IMR-90 (cell line): Measurements from ENCODE around the gene TICAM1. TPM values are rescaled to one million over a fixed set of nuclear protein-coding genes. Genes with fewer than 3 reads are reported as not detected.

ENCODE experiments used
- ATAC-seq: fragments of 200-7000 bp; cut with Tn5 transposase; 2 replicates; pipeline ENCODE4 v1.9.1; 2020; ENCODE audit warnings: low read depth, mild to moderate bottlenecking, moderate library complexity
- BruUV-seq: library from RNA; stranded (reverse); fragments of 400-500 nt; replicated peaks from 2 replicates; lab custom pipeline; 2021; lab: Mats Ljungman, UMichigan
- CTCF ChIA-PET: fragments of 300-600 bp; formaldehyde crosslinking; extraction: SDS; loops from one replicate; lab custom pipeline; 2021; ENCODE audit warnings: antibody characterized with exemption; lab: Yijun Ruan, JAX
- POLR2A ChIA-PET: fragments of 300-600 bp; sonication (Branson Sonifier 250); formaldehyde crosslinking; loops from one replicate; lab custom pipeline; 2022; ENCODE audit warnings: antibody characterized with exemption; ENCODE audit not compliant: unreplicated experiment; lab: Charles Lee
- DNase-seq: peaks from one replicate; pipeline ENCODE4 v3.0.0; 2013
- H2AFZ ChIP-seq: replicated peaks from 2 replicates; pipeline ENCODE3; 2013; ENCODE audit warnings: low read length, mild to moderate bottlenecking; ENCODE audit not compliant: poor library complexity
- H2AK5ac ChIP-seq: 2 replicates; pipeline ENCODE4 v1.6.1; 2013; ENCODE audit warnings: low read depth, low read length, inconsistent platforms
- H2AK9ac ChIP-seq: replicated peaks from 2 replicates; pipeline ENCODE3; 2013; ENCODE audit warnings: mild to moderate bottlenecking, low read depth, low read length, moderate library complexity; ENCODE audit not compliant: poor library complexity
- H2BK120ac ChIP-seq: 2 replicates; pipeline ENCODE4 v1.6.1; 2013; ENCODE audit warnings: low read depth, low read length, inconsistent platforms
- H2BK15ac ChIP-seq: 3 replicates; pipeline ENCODE4 v1.6.1; 2013; ENCODE audit warnings: low read depth, low read length, inconsistent platforms
- H2BK20ac ChIP-seq: 2 replicates; pipeline ENCODE4 v1.6.1; 2013; ENCODE audit warnings: low read depth, mild to moderate bottlenecking, inconsistent platforms, low read length, moderate library complexity
- H2BK5ac ChIP-seq: 2 replicates; pipeline ENCODE4 v1.6.1; 2013; ENCODE audit warnings: mild to moderate bottlenecking, low read depth, low read length, inconsistent platforms; ENCODE audit not compliant: poor library complexity, severe bottlenecking
- H3K14ac ChIP-seq: replicated peaks from 2 replicates; pipeline ENCODE4 v1.6.1; 2013; ENCODE audit warnings: low read depth, low read length, inconsistent platforms
- H3K18ac ChIP-seq: 2 replicates; pipeline ENCODE4 v1.6.1; 2013; ENCODE audit warnings: low read depth, low read length, control low read depth
- H3K23ac ChIP-seq: 2 replicates; pipeline ENCODE4 v1.6.1; 2013; ENCODE audit warnings: low read depth, low read length, inconsistent platforms
- H3K27ac ChIP-seq: 2 replicates; pipeline ENCODE4 v1.5.1; 2013; ENCODE audit warnings: mild to moderate bottlenecking, control low read depth, low read length; ENCODE audit not compliant: insufficient read depth
- H3K27me3 ChIP-seq: 2 replicates; pipeline ENCODE4 v1.6.1; 2013; ENCODE audit warnings: low read length; ENCODE audit not compliant: control insufficient read depth, insufficient read depth
- H3K36me3 ChIP-seq: 2 replicates; pipeline ENCODE4 v1.6.1; 2013; ENCODE audit warnings: low read length, mixed read lengths; ENCODE audit not compliant: control insufficient read depth, insufficient read depth
- H3K4ac ChIP-seq: 2 replicates; pipeline ENCODE4 v1.6.1; 2013; ENCODE audit warnings: low read depth, low read length, inconsistent platforms
- H3K4me1 ChIP-seq: 2 replicates; pipeline ENCODE4 v1.6.1; 2013; ENCODE audit warnings: low read length, mixed read lengths; ENCODE audit not compliant: control insufficient read depth, insufficient read depth
- H3K4me2 ChIP-seq: 2 replicates; pipeline ENCODE4 v1.6.1; 2013; ENCODE audit warnings: low read depth, mild to moderate bottlenecking, control low read depth, low read length, moderate library complexity
- H3K4me3 ChIP-seq: 2 replicates; pipeline ENCODE4 v1.5.1; 2013; ENCODE audit warnings: low read depth, mild to moderate bottlenecking, control low read depth, low read length, moderate library complexity; ENCODE audit not compliant: insufficient read depth
- H3K56ac ChIP-seq: 2 replicates; pipeline ENCODE4 v1.6.1; 2013; ENCODE audit warnings: low read length, inconsistent platforms; ENCODE audit not compliant: insufficient read depth; ENCODE audit errors: extremely low read depth
- H3K79me1 ChIP-seq, 2 experiments: 2 replicates each; pipeline ENCODE4 v1.6.1; 2013; ENCODE audit warnings: low read length in 2 of 2, inconsistent platforms in 1 of 2, low read depth in 1 of 2
- H3K9ac ChIP-seq: 2 replicates; pipeline ENCODE4 v1.6.1; 2013; ENCODE audit warnings: low read depth, low read length, control low read depth
- H3K9me1 ChIP-seq: 2 replicates; pipeline ENCODE4 v1.6.1; 2013; ENCODE audit warnings: low read length, inconsistent platforms; ENCODE audit not compliant: insufficient read depth
- H3K9me3 ChIP-seq: 2 replicates; pipeline ENCODE4 v1.6.1; 2013; ENCODE audit warnings: low read length; ENCODE audit not compliant: control insufficient read depth, insufficient read depth
- H4K20me1 ChIP-seq: 2 replicates; pipeline ENCODE4 v1.6.1; 2013; ENCODE audit warnings: low read length, inconsistent platforms; ENCODE audit not compliant: insufficient read depth
- H4K5ac ChIP-seq: 2 replicates; pipeline ENCODE4 v1.6.1; 2013; ENCODE audit warnings: mild to moderate bottlenecking, low read depth, low read length, control low read depth
- H4K8ac ChIP-seq, 2 experiments: 2 replicates each; pipeline ENCODE4 v1.6.1; 2013; ENCODE audit warnings: low read depth in 2 of 2, low read length in 2 of 2, control low read depth in 1 of 2, inconsistent platforms in 1 of 2
- H4K91ac ChIP-seq: 2 replicates; pipeline ENCODE4 v1.6.1; 2013; ENCODE audit warnings: low read depth, low read length, inconsistent platforms; ENCODE audit not compliant: insufficient read depth
- BHLHE40 ChIP-seq: fragments of 150-350 bp; IDR thresholded peaks from 2 replicates; pipeline ENCODE4 v1.6.1; 2016; ENCODE audit warnings: mild to moderate bottlenecking, low read depth, low read length
- CEBPB ChIP-seq: IDR thresholded peaks from 2 replicates; pipeline ENCODE4 v1.6.1; 2012; ENCODE audit warnings: low read depth, low read length, improper control_type of control experiment
- CHD1 ChIP-seq: IDR thresholded peaks from 2 replicates; pipeline ENCODE4 v1.6.1; 2012; ENCODE audit warnings: low read depth, low read length, improper control_type of control experiment
- CTCF ChIP-seq: conservative IDR thresholded peaks from 2 replicates; pipeline ENCODE4 v1.5.1; 2012; ENCODE audit warnings: mild to moderate bottlenecking, low read depth, low read length, improper control_type of control experiment
- FOS ChIP-seq: fragments of 150-350 bp; IDR thresholded peaks from 2 replicates; pipeline ENCODE4 v1.6.1; 2016; ENCODE audit warnings: low read depth, low read length
- MAFK ChIP-seq: IDR thresholded peaks from 2 replicates; pipeline ENCODE4 v1.6.1; 2012; ENCODE audit warnings: low read depth, low read length, improper control_type of control experiment
- MAZ ChIP-seq: IDR thresholded peaks from 2 replicates; pipeline ENCODE4 v1.6.1; 2012; ENCODE audit warnings: low read depth, mild to moderate bottlenecking, low read length, improper control_type of control experiment, moderate library complexity, borderline replicate concordance
- MXI1 ChIP-seq: IDR thresholded peaks from 2 replicates; pipeline ENCODE4 v1.6.1; 2012; ENCODE audit warnings: low read depth, mild to moderate bottlenecking, low read length, moderate library complexity, borderline replicate concordance
- NFE2L2 ChIP-seq: fragments of 150-350 bp; IDR thresholded peaks from 2 replicates; pipeline ENCODE4 v1.6.1; 2016; ENCODE audit warnings: low read depth, mild to moderate bottlenecking, low read length
- RAD21 ChIP-seq: IDR thresholded peaks from 2 replicates; pipeline ENCODE4 v1.6.1; 2012; ENCODE audit warnings: low read length, improper control_type of control experiment
- RCOR1 ChIP-seq: IDR thresholded peaks from 2 replicates; pipeline ENCODE4 v1.6.1; 2012; ENCODE audit warnings: mild to moderate bottlenecking, low read length, improper control_type of control experiment; ENCODE audit not compliant: insufficient replicate concordance
- SMC3 ChIP-seq: fragments of 150-350 bp; IDR thresholded peaks from 2 replicates; pipeline ENCODE4 v1.6.1; 2016; ENCODE audit warnings: low read depth, mild to moderate bottlenecking, antibody characterized with exemption, low read length, moderate library complexity
- USF2 ChIP-seq: fragments of 150-350 bp; IDR thresholded peaks from 2 replicates; pipeline ENCODE4 v1.6.1; 2017; ENCODE audit warnings: mild to moderate bottlenecking, antibody characterized with exemption, low read length, low read depth
- WGBS, 2 experiments: methylation state at CpG; one replicate each; pipeline versions ENCODE4 v1.1.5 to v1.1.7; 2013; ENCODE audit warnings: missing lambda C conversion rate in 2 of 2; ENCODE audit not compliant: insufficient read length in 1 of 2; ENCODE audit errors: extremely low coverage in 2 of 2; 5-methylcytosine and 5-hydroxymethylcytosine counted together
- dilution Hi-C: fragments of 300-500 bp; cut with HindIII; formaldehyde crosslinking; loops from one replicate; pipeline ENCODE4 v1.14.3; 2018; ENCODE audit warnings: low sequenced_read_pairs; ENCODE audit not compliant: unreplicated experiment
- in situ Hi-C: fragments of 300-500 bp; cut with MboI; formaldehyde crosslinking; loops from 3 replicates; pipeline ENCODE4 v1.14.3; 2019; ENCODE audit warnings: low sequenced_read_pairs, inconsistent platforms, mixed read lengths
- intact Hi-C: fragments of 100-400 bp; cut with micrococcal nuclease; formaldehyde crosslinking; loops from 2 replicates; pipeline ENCODE4 v1.10.0; 2022
- polyA plus RNA-seq, 3 experiments: library from polyadenylated mRNA; depleted of rRNA; stranded (reverse); fragments of >200 nt; gene quantifications; 2 replicates each; pipeline ENCODE4 v1.2.3, GENCODE V29; 2012; ENCODE audit warnings: low replicate concordance in 1 of 3
- total RNA-seq: library from RNA; depleted of rRNA; stranded (reverse); fragments of >200 nt; gene quantifications from 2 replicates; pipeline ENCODE4 v1.2.3, GENCODE V29; 2012

The TICAM1 gene
- total and polyA plus RNA-seq, 2 of the 4 experiments (the other 2 are of a cell fraction): 0.90 to 9.2 TPM

GRCh38 chr19:4772566-4772965 is 58.9 kb downstream of the TICAM1 start:
- no peak overlapping the region for H2AK9ac ChIP-seq
- H3K4ac ChIP-seq: no peak overlapping the region
- no peak overlapping the region for H3K4me3 ChIP-seq
- dilution Hi-C loops (no loop called here), in situ Hi-C loops (no loop called here), intact Hi-C loops (no loop called here)
- peaks cover 3% of the 10 kb centered on the region; the same call in 1 of the 2 replicates for H3K9me3 ChIP-seq
- H2BK20ac ChIP-seq: no peak overlapping the region
- H3K9me1 ChIP-seq: no peaks in the 10 kb centered on the region
- no peak overlapping the region for H3K14ac ChIP-seq
- H3K9ac ChIP-seq: no peak overlapping the region
- peaks cover 4% of the 10 kb centered on the region; the same call in 1 of the 2 replicates for H3K27me3 ChIP-seq
- no peak overlapping the region for H3K27ac ChIP-seq
- H2AFZ ChIP-seq: no peak overlapping the region
- no peak overlapping the region for H3K23ac ChIP-seq
- H2BK15ac ChIP-seq: no peak overlapping the region
- WGBS, 2 experiments: no CpG with 5 or more reads among the region's 2 CpGs
- no peak overlapping the region for H4K8ac ChIP-seq
- no peak for DNase-seq
- no peaks in the 10 kb centered on the region for H3K36me3 ChIP-seq
- H3K56ac ChIP-seq: no peak overlapping the region
- no peak for TF ChIP-seq USF2
- TF ChIP-seq CTCF: no peak
- no peak for TF ChIP-seq CEBPB
- TF ChIP-seq FOS: no peak
- TF ChIP-seq BHLHE40: no peak
- TF ChIP-seq SMC3: no peak
- no peak for TF ChIP-seq NFE2L2
- no peak for TF ChIP-seq MAFK
- no peak for TF ChIP-seq RAD21
- no peak for TF ChIP-seq CHD1
- no peak for TF ChIP-seq MAZ
- TF ChIP-seq RCOR1: no peak
- TF ChIP-seq MXI1: no peak
- H3K79me1 ChIP-seq: no peaks in the 10 kb centered on the region
- no TSS peak for BruUV-seq
- ChIA-PET CTCF (no interaction called here), POLR2A (no interaction called here)
- H4K20me1 ChIP-seq: peaks cover 8% of the 10 kb centered on the region
- H2BK5ac ChIP-seq: no peak overlapping the region
- H3K4me2 ChIP-seq: no peak overlapping the region
- no peak overlapping the region for H3K18ac ChIP-seq
- H2BK120ac ChIP-seq: no peak overlapping the region
- no peak overlapping the region for H4K5ac ChIP-seq
- H4K91ac ChIP-seq: no peak overlapping the region
- no peak overlapping the region for H2AK5ac ChIP-seq
- no peaks in the 10 kb centered on the region for H3K4me1 ChIP-seq
- no peak for ATAC-seq
